Measurements from ENCODE around the gene ARHGAP6.

The ARHGAP6 gene

GRCh38 chrX:11293113-11293512 lies 372.6 kb downstream of the ARHGAP6 start, which contains the start of gene AMELX:
Gene AMELX (plus strand): TSS chrX:11293413. CDS start chrX:11294789, 1,376 bp downstream.
- no peak for DNase-seq

GRCh38 chrX:11290416-11291102 lies 375.2 kb downstream of the ARHGAP6 start:
- DNase-seq: no peak

- DNase-seq: peak in 1 of 4 experiments; percentile 9
Observed at GRCh38 chrX:11287505-11287904, 378.2 kb downstream of the ARHGAP6 start.

GRCh38 chrX:11285651-11286050 lies 380.1 kb downstream of the ARHGAP6 start:
- peak; percentile 2 to 66 (median 22) for DNase-seq

GRCh38 chrX:11282043-11282442 lies 383.7 kb downstream of the ARHGAP6 start:
- no peak for DNase-seq

- DNase-seq: no peak
Observed at GRCh38 chrX:11273544-11273943, 392.2 kb downstream of the ARHGAP6 start.

GRCh38 chrX:11272863-11273262 lies 392.9 kb downstream of the ARHGAP6 start:
- no peak for DNase-seq

- DNase-seq: no peak
Observed at GRCh38 chrX:11272290-11272689, 393.4 kb downstream of the ARHGAP6 start.

- no peak for DNase-seq
Observed at GRCh38 chrX:11269996-11270395, 395.7 kb downstream of the ARHGAP6 start.

GRCh38 chrX:11269006-11269405 lies 396.7 kb downstream of the ARHGAP6 start:
- DNase-seq: peak; percentile 4 to 63 (median 27)

GRCh38 chrX:11267425-11267824 lies 398.3 kb downstream of the ARHGAP6 start:
- no peak for DNase-seq

- DNase-seq: no peak
Observed at GRCh38 chrX:11266573-11267003, 399.1 kb downstream of the ARHGAP6 start.

GRCh38 chrX:11265352-11265751 lies 400.4 kb downstream of the ARHGAP6 start:
- DNase-seq: peak in 2 of 4 experiments; percentile 2 to 8

- DNase-seq: no peak
Observed at GRCh38 chrX:11264925-11265324, 400.8 kb downstream of the ARHGAP6 start.

GRCh38 chrX:11261260-11261659 lies 404.5 kb downstream of the ARHGAP6 start:
- no peak for DNase-seq

- DNase-seq: no peak
Observed at GRCh38 chrX:11259437-11259836, 406.3 kb downstream of the ARHGAP6 start.

- no peak for DNase-seq
Observed at GRCh38 chrX:11257711-11258110, 408.0 kb downstream of the ARHGAP6 start.

- no peak for DNase-seq
Observed at GRCh38 chrX:11257290-11257689, 408.4 kb downstream of the ARHGAP6 start.

- DNase-seq: peak in 2 of 4 experiments; percentile 12
Observed at GRCh38 chrX:11254417-11255109, 411.2 kb downstream of the ARHGAP6 start.

GRCh38 chrX:11244636-11245035 lies 421.1 kb downstream of the ARHGAP6 start:
- DNase-seq: no peak

- no peak for DNase-seq
Observed at GRCh38 chrX:11242704-11243103, 423.0 kb downstream of the ARHGAP6 start.

GRCh38 chrX:11241720-11242119 lies 424.0 kb downstream of the ARHGAP6 start:
- no peak for DNase-seq

- DNase-seq: no peak
Observed at GRCh38 chrX:11239230-11239629, 426.5 kb downstream of the ARHGAP6 start.

- peak in 1 of 4 experiments; percentile 5 for DNase-seq
Observed at GRCh38 chrX:11235377-11235776, 430.3 kb downstream of the ARHGAP6 start.

Data from suppressor macrophage (primary cell).